HEK293 (cell line): ENCODE results near the gene PLEKHG5.

Source experiments
- CTCF ChIA-PET: fragments of 350-600 bp; formaldehyde crosslinking; extraction: SDS; loops from one replicate; lab custom pipeline; 2021; ENCODE audit warnings: antibody characterized with exemption; lab: Yijun Ruan, JAX
- POLR2A ChIA-PET: fragments of 300-600 bp; formaldehyde crosslinking; extraction: SDS; loops from one replicate; lab custom pipeline; 2020; ENCODE audit warnings: antibody characterized with exemption, inconsistent platforms; lab: Yijun Ruan, JAX
- H3K27ac ChIP-seq: fragments of 200-500 bp; sonication (Bioruptor generic); 2 replicates; pipeline ENCODE4 v1.5.1; 2014; ENCODE audit warnings: low read depth, low read length, control low read depth, inconsistent platforms; ENCODE audit errors: extremely low read depth
- H3K36me3 ChIP-seq, 2 experiments: fragments of 200-500 bp in 1 of 2; sonication (Bioruptor generic) in 1 of 2; 1 replicate in 1 of 2; 2 replicates in 1 of 2; pipeline ENCODE4 v1.5.1; 2014 to 2017; ENCODE audit warnings: inconsistent platforms in 2 of 2, low read length in 2 of 2; ENCODE audit not compliant: control insufficient read depth in 2 of 2, insufficient read depth in 1 of 2
- H3K4me1 ChIP-seq: fragments of 200-500 bp; sonication (Bioruptor generic); 2 replicates; pipeline ENCODE4 v1.5.1; 2014; ENCODE audit warnings: mild to moderate bottlenecking, low read length, inconsistent platforms; ENCODE audit not compliant: control insufficient read depth, insufficient read depth
- H3K4me3 ChIP-seq: 2 replicates; pipeline ENCODE4 v1.5.1; 2011; ENCODE audit warnings: low read depth, mild to moderate bottlenecking, control low read depth, low read length, moderate library complexity
- H3K9me3 ChIP-seq: fragments of 200-500 bp; sonication (Bioruptor generic); 2 replicates; pipeline ENCODE4 v1.5.1; 2014; ENCODE audit warnings: low read depth, low read length, inconsistent platforms; ENCODE audit not compliant: control insufficient read depth, insufficient read depth
- CTCF ChIP-seq: fragments of 450-650 bp; formaldehyde crosslinking; IDR thresholded peaks from 2 replicates; pipeline ENCODE4 v1.5.1; 2016; ENCODE audit warnings: missing biosample characterization, missing genetic modification characterization
- GLI4 ChIP-seq: fragments of 450-650 bp; formaldehyde crosslinking; IDR thresholded peaks from 2 replicates; pipeline ENCODE4 v1.5.1; 2016; ENCODE audit warnings: missing biosample characterization, missing genetic modification characterization
- GLIS1 ChIP-seq: fragments of 450-650 bp; formaldehyde crosslinking; IDR thresholded peaks from 2 replicates; pipeline ENCODE4 v1.5.1; 2016; ENCODE audit warnings: missing biosample characterization, missing genetic modification characterization
- HIC1 ChIP-seq: fragments of 450-650 bp; formaldehyde crosslinking; IDR thresholded peaks from 2 replicates; pipeline ENCODE4 v1.5.1; 2016; ENCODE audit warnings: missing biosample characterization, missing genetic modification characterization
- KLF7 ChIP-seq: fragments of 450-650 bp; formaldehyde crosslinking; IDR thresholded peaks from 2 replicates; pipeline ENCODE4 v1.5.1; 2016; ENCODE audit warnings: missing biosample characterization, missing genetic modification characterization, borderline replicate concordance
- PATZ1 ChIP-seq: fragments of 450-650 bp; formaldehyde crosslinking; IDR thresholded peaks from 2 replicates; pipeline ENCODE4 v1.5.1; 2016; ENCODE audit warnings: missing biosample characterization, missing genetic modification characterization
- TRIM28 ChIP-seq: IDR thresholded peaks from 2 replicates; pipeline ENCODE4 v1.6.1; 2011; ENCODE audit warnings: low read length, control low read depth, borderline replicate concordance
- ZBTB10 ChIP-seq: fragments of 450-650 bp; formaldehyde crosslinking; IDR thresholded peaks from 2 replicates; pipeline ENCODE4 v1.5.1; 2016; ENCODE audit warnings: missing biosample characterization, missing genetic modification characterization
- ZBTB20 ChIP-seq: fragments of 450-650 bp; formaldehyde crosslinking; IDR thresholded peaks from 2 replicates; pipeline ENCODE4 v1.5.1; 2016; ENCODE audit warnings: missing biosample characterization, missing genetic modification characterization
- ZBTB48 ChIP-seq: fragments of 450-650 bp; formaldehyde crosslinking; IDR thresholded peaks from 2 replicates; pipeline ENCODE4 v1.5.1; 2016; ENCODE audit warnings: missing biosample characterization, missing genetic modification characterization
- ZBTB49 ChIP-seq: fragments of 450-650 bp; formaldehyde crosslinking; IDR thresholded peaks from 2 replicates; pipeline ENCODE4 v1.5.1; 2016; ENCODE audit warnings: missing biosample characterization, missing genetic modification characterization, low read depth
- ZBTB8A ChIP-seq: fragments of 450-650 bp; formaldehyde crosslinking; IDR thresholded peaks from 2 replicates; pipeline ENCODE4 v1.5.1; 2016; ENCODE audit warnings: missing biosample characterization, missing genetic modification characterization
- ZFHX2 ChIP-seq: fragments of 450-650 bp; formaldehyde crosslinking; conservative IDR thresholded peaks from 2 replicates; pipeline ENCODE4 v1.5.1; 2016; ENCODE audit warnings: missing biosample characterization, missing genetic modification characterization
- ZIC2 ChIP-seq: fragments of 450-650 bp; formaldehyde crosslinking; IDR thresholded peaks from 2 replicates; pipeline ENCODE4 v1.5.1; 2016; ENCODE audit warnings: missing biosample characterization, missing genetic modification characterization
- ZNF133 ChIP-seq: fragments of 450-650 bp; formaldehyde crosslinking; IDR thresholded peaks from 2 replicates; pipeline ENCODE4 v1.5.1; 2016; ENCODE audit warnings: missing biosample characterization, missing genetic modification characterization
- ZNF140 ChIP-seq: fragments of 450-650 bp; formaldehyde crosslinking; IDR thresholded peaks from 2 replicates; pipeline ENCODE4 v1.5.1; 2016; ENCODE audit warnings: missing biosample characterization, missing genetic modification characterization
- ZNF2 ChIP-seq: fragments of 450-650 bp; formaldehyde crosslinking; IDR thresholded peaks from 2 replicates; pipeline ENCODE4 v1.5.1; 2016; ENCODE audit warnings: missing biosample characterization, missing genetic modification characterization
- ZNF324 ChIP-seq: fragments of 450-650 bp; formaldehyde crosslinking; IDR thresholded peaks from 2 replicates; pipeline ENCODE4 v1.5.1; 2016; ENCODE audit warnings: missing biosample characterization, missing genetic modification characterization
- ZNF548 ChIP-seq: fragments of 450-650 bp; formaldehyde crosslinking; IDR thresholded peaks from 2 replicates; pipeline ENCODE4 v1.5.1; 2016; ENCODE audit warnings: missing biosample characterization, missing genetic modification characterization
- ZNF600 ChIP-seq: fragments of 450-650 bp; formaldehyde crosslinking; IDR thresholded peaks from 2 replicates; pipeline ENCODE4 v1.5.1; 2016; ENCODE audit warnings: missing biosample characterization, missing genetic modification characterization
- ZNF629 ChIP-seq: fragments of 450-650 bp; formaldehyde crosslinking; IDR thresholded peaks from 2 replicates; pipeline ENCODE4 v1.5.1; 2017; ENCODE audit warnings: missing biosample characterization, missing genetic modification characterization
- ZNF654 ChIP-seq: fragments of 450-650 bp; formaldehyde crosslinking; IDR thresholded peaks from 2 replicates; pipeline ENCODE4 v1.5.1; 2016; ENCODE audit warnings: low read depth, missing biosample characterization, missing genetic modification characterization
- ZNF692 ChIP-seq: fragments of 450-650 bp; formaldehyde crosslinking; IDR thresholded peaks from 2 replicates; pipeline ENCODE4 v1.5.1; 2016; ENCODE audit warnings: missing biosample characterization, missing genetic modification characterization
- ZSCAN16 ChIP-seq: fragments of 450-650 bp; formaldehyde crosslinking; IDR thresholded peaks from 2 replicates; pipeline ENCODE4 v1.5.1; 2016; ENCODE audit warnings: missing biosample characterization, missing genetic modification characterization
- ZSCAN30 ChIP-seq: fragments of 450-650 bp; IDR thresholded peaks from 2 replicates; pipeline ENCODE4 v1.5.1; 2018; ENCODE audit warnings: missing biosample characterization, mild to moderate bottlenecking, missing genetic modification characterization, moderate library complexity

Gene PLEKHG5

GRCh38 chr1:6486433-6487011, 4.9 kb downstream of the PLEKHG5 start:
- Histone ChIP-seq H3K27ac (no peak overlapping the region), H3K4me3 (no peak overlapping the region)
- TF ChIP-seq ZBTB49 (tag by site-specific recombination) (no peak), ZIC2 (no peak), TRIM28 (0 out of 2 replicates have a peak, but pooled peaks have one; percentile 25), ZNF692 (peak; percentile 65), ZBTB48 (tag by site-specific recombination) (0 out of 2 replicates have a peak, but pooled peaks have one; percentile 18), HIC1 (tag by site-specific recombination) (peak; percentile 70; the same call in 1 of the 2 replicates), ZNF133 (tag by site-specific recombination) (0 out of 2 replicates have a peak, but pooled peaks have one; percentile 26), ZBTB20 (peak; percentile 99), PATZ1 (tag by site-specific recombination) (peak; percentile 38; the same call in 1 of the 2 replicates), ZNF2 (tag by site-specific recombination) (0 out of 2 replicates have a peak, but pooled peaks have one; percentile 31), ZBTB8A (tag by site-specific recombination) (0 out of 2 replicates have a peak, but pooled peaks have one; percentile 20), ZNF548 (tag by site-specific recombination) (peak; percentile 77; the same call in 1 of the 2 replicates), KLF7 (tag by site-specific recombination) (0 out of 2 replicates have a peak, but pooled peaks have one; percentile 29), ZNF324 (0 out of 2 replicates have a peak, but pooled peaks have one; percentile 33), GLIS1 (tag by site-specific recombination) (peak; percentile 61), ZSCAN30 (0 out of 2 replicates have a peak, but pooled peaks have one; percentile 76), ZFHX2 (tag by site-specific recombination) (peak; percentile 31), GLI4 (tag by site-specific recombination) (no peak), ZNF140 (no peak), ZNF654 (tag by site-specific recombination) (peak; percentile 11; the same call in 1 of the 2 replicates), ZBTB10 (tag by site-specific recombination) (0 out of 2 replicates have a peak, but pooled peaks have one; percentile 47), CTCF (peak; percentile 90), ZSCAN16 (tag by site-specific recombination) (no peak), ZNF600 (peak; percentile 82), ZNF629 (tag by site-specific recombination) (0 out of 2 replicates have a peak, but pooled peaks have one; percentile 26)

More at GRCh38 chr1:6486433-6487011, 4.9 kb downstream of the PLEKHG5 start:
- POLR2A ChIA-PET = interaction anchor here (0.6 kb wide), 1 partner anchor 55 kb away, joined by 8 read pairs; no protein-coding TSS in a partner anchor
- H3K4me1 ChIP-seq = no peaks in the 10 kb centered on the region
- H3K9me3 ChIP-seq = no peaks in the 10 kb centered on the region
- no peaks in the 10 kb centered on the region for H3K36me3 ChIP-seq
- CTCF ChIA-PET = interaction anchor here (0.6 to 2.6 kb wide), 23 partner anchors 9 to 506 kb away, joined by 3 to 21 read pairs (median 4); partner anchors contain the start of genes CAMTA1 and NOL9
